Measurements from ENCODE around the gene CHRND.

Gene CHRND

DNA sequence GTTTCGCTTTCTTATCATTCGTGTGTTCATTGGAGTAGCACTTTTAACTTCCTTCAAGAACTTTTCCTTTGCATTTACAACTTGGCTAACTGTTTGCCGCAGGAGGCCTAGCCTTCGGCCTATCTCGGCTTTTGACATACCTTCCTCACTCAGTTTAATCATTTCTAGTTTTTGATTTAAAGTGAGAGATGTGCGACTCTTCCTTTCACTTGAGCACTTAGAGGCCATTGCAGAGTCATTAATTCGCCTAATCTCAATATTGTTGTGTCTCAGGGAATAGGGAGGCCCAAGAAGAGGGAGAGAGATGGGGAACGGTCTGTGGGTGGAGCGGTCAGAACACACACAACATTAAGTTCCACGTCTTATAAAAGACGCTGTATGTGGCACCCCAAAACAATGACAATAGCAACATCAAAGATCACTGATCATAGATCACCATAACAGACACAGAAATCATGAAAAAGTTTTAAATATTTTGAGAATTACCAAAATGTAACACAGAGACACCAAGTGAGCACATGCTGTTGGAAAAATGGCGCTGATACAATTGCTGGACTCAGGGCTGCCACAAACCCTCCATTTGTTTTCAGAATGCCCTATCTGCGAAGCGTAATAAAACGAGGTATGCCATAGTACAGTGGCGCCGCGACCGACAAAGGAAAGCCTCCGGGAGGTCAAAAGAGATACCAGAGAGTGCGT is 23.8 kb downstream of the CHRND start:
- H3K79me2 ChIP-seq (ENCODE audit: insufficient read depth, low read depth), result peaks cover 64% of the 10 kb centered on the region
- H3K4me3 ChIP-seq (IDR thresholded peaks at IDR 0.05; ENCODE audit: insufficient read depth, low read depth, low read length), result no peak overlapping the region
- H4K20me1 ChIP-seq (ENCODE audit: insufficient read depth), result no peaks in the 10 kb centered on the region; the same call in 1 of the 2 replicates
- H2AFZ ChIP-seq (ENCODE audit: low read depth), result peak overlapping the region; percentile 72
- peak overlapping the region; percentile 96 for H3K27ac ChIP-seq
- H3K27me3 ChIP-seq (ENCODE audit: insufficient read depth, low read depth), result no peaks in the 10 kb centered on the region
- no peaks in the 10 kb centered on the region for H3K36me3 ChIP-seq (ENCODE audit: insufficient read depth)
- H3K9ac ChIP-seq, result peak overlapping the region; percentile 96
- TF ChIP-seq, protein P1, sequence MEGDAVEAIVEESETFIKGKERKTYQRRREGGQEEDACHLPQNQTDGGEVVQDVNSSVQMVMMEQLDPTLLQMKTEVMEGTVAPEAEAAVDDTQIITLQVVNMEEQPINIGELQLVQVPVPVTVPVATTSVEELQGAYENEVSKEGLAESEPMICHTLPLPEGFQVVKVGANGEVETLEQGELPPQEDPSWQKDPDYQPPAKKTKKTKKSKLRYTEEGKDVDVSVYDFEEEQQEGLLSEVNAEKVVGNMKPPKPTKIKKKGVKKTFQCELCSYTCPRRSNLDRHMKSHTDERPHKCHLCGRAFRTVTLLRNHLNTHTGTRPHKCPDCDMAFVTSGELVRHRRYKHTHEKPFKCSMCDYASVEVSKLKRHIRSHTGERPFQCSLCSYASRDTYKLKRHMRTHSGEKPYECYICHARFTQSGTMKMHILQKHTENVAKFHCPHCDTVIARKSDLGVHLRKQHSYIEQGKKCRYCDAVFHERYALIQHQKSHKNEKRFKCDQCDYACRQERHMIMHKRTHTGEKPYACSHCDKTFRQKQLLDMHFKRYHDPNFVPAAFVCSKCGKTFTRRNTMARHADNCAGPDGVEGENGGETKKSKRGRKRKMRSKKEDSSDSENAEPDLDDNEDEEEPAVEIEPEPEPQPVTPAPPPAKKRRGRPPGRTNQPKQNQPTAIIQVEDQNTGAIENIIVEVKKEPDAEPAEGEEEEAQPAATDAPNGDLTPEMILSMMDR (conservative IDR thresholded peaks at IDR 0.05; ENCODE audit: low read depth, low read length), result no peak
- no peaks in the 10 kb centered on the region for H3K4me1 ChIP-seq (ENCODE audit: low read depth, poor library complexity, severe bottlenecking)
- peak overlapping the region; percentile 54 for H3K4me2 ChIP-seq

DNA sequence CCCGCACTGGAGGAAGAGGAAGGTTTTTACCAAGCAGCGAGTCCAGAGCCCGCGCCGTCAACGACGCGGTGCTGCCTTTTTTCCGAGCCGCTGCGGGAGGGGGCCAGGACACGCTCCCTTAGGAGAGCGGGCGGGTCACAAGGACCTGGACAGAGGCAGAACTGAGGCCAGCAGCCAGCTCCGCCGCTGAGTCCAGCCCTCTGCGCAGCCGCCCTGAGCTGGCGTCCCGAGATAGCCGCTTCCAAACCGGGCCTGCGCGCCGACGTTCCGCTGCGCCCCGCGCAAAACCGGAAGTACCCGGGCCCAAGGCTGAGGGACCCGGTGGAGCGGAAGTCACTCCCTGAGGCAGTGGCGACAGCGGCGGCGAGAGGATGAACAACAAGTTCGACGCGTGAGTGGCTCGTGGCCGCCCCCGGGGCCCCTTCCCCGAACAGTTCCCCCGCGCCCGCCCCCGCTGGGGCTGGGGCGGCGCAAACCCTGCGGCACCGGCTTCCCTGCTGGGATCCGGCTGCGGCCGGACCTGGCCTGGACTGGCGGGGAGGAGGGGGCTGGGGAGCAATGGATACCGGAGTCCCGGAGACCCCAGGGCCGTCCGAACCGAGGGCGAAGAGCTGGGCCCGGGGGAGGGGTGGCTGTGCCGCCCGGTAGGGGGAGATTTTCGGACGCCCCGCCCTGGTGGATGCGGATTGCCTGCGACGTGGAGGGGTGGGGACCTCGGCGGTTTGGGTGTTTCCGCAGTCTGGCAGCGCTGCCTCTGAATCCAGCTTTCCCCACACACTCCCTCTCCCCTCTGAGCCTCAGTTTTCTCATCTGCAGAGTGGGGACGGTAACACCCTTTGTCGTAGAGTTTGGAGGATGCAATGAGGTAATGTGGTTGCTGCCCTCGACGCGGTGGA is 24.6 kb downstream of the CHRND start, which contains the start of the genes EIF4E2 and TIGD1:
EIF4E2 (plus strand) TSS at position 336 of the 896 bp plus-strand sequence; CDS start at position 372, 36 bp downstream.
TIGD1 (minus strand) TSS at position 204 of the 896 bp plus-strand sequence. CDS start 675 bp downstream, outside the sequence.
- Histone ChIP-seq H4K20me1 (ENCODE audit: insufficient read depth) (no peaks in the 10 kb centered on the region; the same call in 1 of the 2 replicates), H3K4me3 (IDR thresholded peaks at IDR 0.05; ENCODE audit: insufficient read depth, low read depth, low read length) (peak within 1 kb of the TSS; percentile 67), H3K4me1 (ENCODE audit: low read depth, poor library complexity, severe bottlenecking) (no peaks in the 10 kb centered on the region), H3K9ac (peak within 1 kb of the TSS; percentile 96), H3K79me2 (ENCODE audit: insufficient read depth, low read depth) (peaks cover 72% of the 10 kb centered on the region), H3K27me3 (ENCODE audit: insufficient read depth, low read depth) (no peaks in the 10 kb centered on the region), H3K4me2 (peak within 1 kb of the TSS; percentile 97), H2AFZ (ENCODE audit: low read depth) (peak within 1 kb of the TSS; percentile 72), H3K36me3 (ENCODE audit: insufficient read depth) (no peaks in the 10 kb centered on the region), H3K27ac (peak within 1 kb of the TSS; percentile 96)
- TF ChIP-seq, protein P1 (conservative IDR thresholded peaks at IDR 0.05; ENCODE audit: low read depth, low read length), result no peak

DNA sequence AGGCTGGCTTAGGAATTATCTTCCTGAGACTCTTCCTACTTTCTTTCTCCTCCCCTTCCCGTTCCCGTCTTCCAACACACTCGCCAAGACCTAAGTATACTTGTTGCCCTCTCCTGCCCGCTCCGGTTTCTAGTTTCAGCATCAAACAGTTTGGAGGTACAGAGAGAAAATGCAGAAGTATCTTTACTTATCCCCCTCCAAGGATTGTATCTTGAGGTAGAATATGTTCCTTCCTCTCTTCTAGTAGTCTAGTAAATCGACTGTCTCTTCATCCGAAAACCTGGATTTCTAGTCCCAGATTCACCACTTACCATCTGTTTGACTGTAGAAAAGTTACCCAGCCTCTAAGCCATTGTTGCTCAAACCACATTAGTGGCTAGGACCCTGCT is 25.3 kb downstream of the CHRND start:
- peak overlapping the region; percentile 67 for H3K4me3 ChIP-seq (IDR thresholded peaks at IDR 0.05; ENCODE audit: insufficient read depth, low read depth, low read length)
- H3K4me2 ChIP-seq, result peak overlapping the region; percentile 97
- H3K27ac ChIP-seq, result peak overlapping the region; percentile 96; the same call in 1 of the 2 replicates
- TF ChIP-seq, protein P1 (conservative IDR thresholded peaks at IDR 0.05; ENCODE audit: low read depth, low read length), result no peak
- peaks cover 79% of the 10 kb centered on the region for H3K79me2 ChIP-seq (ENCODE audit: insufficient read depth, low read depth)
- no peaks in the 10 kb centered on the region for H3K4me1 ChIP-seq (ENCODE audit: low read depth, poor library complexity, severe bottlenecking)
- H4K20me1 ChIP-seq (ENCODE audit: insufficient read depth), result no peaks in the 10 kb centered on the region; the same call in 1 of the 2 replicates
- no peaks in the 10 kb centered on the region for H3K27me3 ChIP-seq (ENCODE audit: insufficient read depth, low read depth)
- peak overlapping the region; percentile 96; the same call in 1 of the 2 replicates for H3K9ac ChIP-seq
- H2AFZ ChIP-seq (ENCODE audit: low read depth), result peak overlapping the region; percentile 72; the same call in 1 of the 2 replicates
- no peaks in the 10 kb centered on the region for H3K36me3 ChIP-seq (ENCODE audit: insufficient read depth)

DNA sequence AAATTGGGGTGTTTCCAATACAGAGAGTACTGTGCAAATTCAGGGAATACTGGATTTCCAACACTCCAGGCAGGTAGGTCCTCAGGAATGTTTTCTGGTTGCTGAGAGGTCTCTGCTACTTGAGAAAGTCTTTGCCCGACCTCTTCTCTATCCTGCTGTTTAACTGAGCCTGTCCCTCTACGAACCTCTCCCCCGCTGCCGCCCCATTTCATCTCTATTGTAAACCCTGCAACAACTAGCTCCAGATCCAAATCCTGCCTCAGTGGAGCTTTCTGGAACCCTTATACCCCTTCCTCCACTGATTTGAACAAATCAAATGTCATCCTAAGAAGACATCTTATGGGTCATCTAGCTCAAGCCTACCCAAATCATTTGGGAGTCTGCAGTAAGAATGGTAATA is 25.8 kb downstream of the CHRND start:
- H3K4me3 ChIP-seq (IDR thresholded peaks at IDR 0.05; ENCODE audit: insufficient read depth, low read depth, low read length), result peak overlapping the region; percentile 9
- H3K36me3 ChIP-seq (ENCODE audit: insufficient read depth), result no peaks in the 10 kb centered on the region
- no peaks in the 10 kb centered on the region for H3K27me3 ChIP-seq (ENCODE audit: insufficient read depth, low read depth)
- H3K4me2 ChIP-seq, result peak overlapping the region; percentile 97
- peaks cover 81% of the 10 kb centered on the region for H3K79me2 ChIP-seq (ENCODE audit: insufficient read depth, low read depth)
- TF ChIP-seq, protein P1 (conservative IDR thresholded peaks at IDR 0.05; ENCODE audit: low read depth, low read length), result no peak
- no peaks in the 10 kb centered on the region for H3K4me1 ChIP-seq (ENCODE audit: low read depth, poor library complexity, severe bottlenecking)
- H3K27ac ChIP-seq, result no peak overlapping the region
- no peak overlapping the region for H2AFZ ChIP-seq (ENCODE audit: low read depth)
- H4K20me1 ChIP-seq (ENCODE audit: insufficient read depth), result no peaks in the 10 kb centered on the region; the same call in 1 of the 2 replicates
- peak overlapping the region; percentile 96; the same call in 1 of the 2 replicates for H3K9ac ChIP-seq

Measured in KMS-11 (cell line).